OCI-LY1 (cell line): ENCODE data around the gene MACROD2.
A peak's percentile ranks its signal among the peaks of the same experiment; 100 is the strongest.

Experiments
- H2AFZ ChIP-seq: fragments of 200-600 bp; sonication (generic), shearing (Covaris generic); 2 replicates; pipeline ENCODE4 v1.6.0; 2014; ENCODE audit warnings: antibody characterized with exemption, mild to moderate bottlenecking, low read length
- H3F3A ChIP-seq: fragments of 200-600 bp; sonication (generic), shearing (Covaris generic); 2 replicates; pipeline ENCODE4 v1.6.0; 2014; ENCODE audit warnings: mild to moderate bottlenecking, antibody characterized with exemption, low read length, moderate library complexity; ENCODE audit not compliant: insufficient read depth
- H3K27ac ChIP-seq: fragments of 200-600 bp; sonication (generic); 2 replicates; pipeline ENCODE4 v1.5.1; 2014; ENCODE audit warnings: low read length, mixed run types, mild to moderate bottlenecking, low read depth; ENCODE audit not compliant: poor library complexity, severe bottlenecking
- H3K27me3 ChIP-seq: fragments of 200-600 bp; sonication (generic); 2 replicates; pipeline ENCODE4 v1.6.0; 2014; ENCODE audit warnings: antibody characterized with exemption, mild to moderate bottlenecking, low read length, moderate library complexity; ENCODE audit not compliant: insufficient read depth
- H3K36me3 ChIP-seq: fragments of 200-600 bp; sonication (generic); 2 replicates; pipeline ENCODE4 v1.6.1; 2014; ENCODE audit warnings: mild to moderate bottlenecking, antibody characterized with exemption, low read length, moderate library complexity, mixed read lengths; ENCODE audit not compliant: insufficient read depth
- H3K4me1 ChIP-seq: fragments of 200-600 bp; sonication (generic); 2 replicates; pipeline ENCODE4 v1.5.1; 2014; ENCODE audit warnings: mild to moderate bottlenecking, low read length, moderate library complexity; ENCODE audit not compliant: insufficient read depth, severe bottlenecking
- H3K4me2 ChIP-seq: fragments of 200-600 bp; sonication (generic), shearing (Covaris generic); 2 replicates; pipeline ENCODE4 v1.6.1; 2014; ENCODE audit warnings: low read length
- H3K4me3 ChIP-seq: fragments of 200-600 bp; sonication (generic); 2 replicates; pipeline ENCODE4 v1.5.1; 2014; ENCODE audit warnings: low read length, low read depth, mild to moderate bottlenecking, mixed read lengths; ENCODE audit not compliant: poor library complexity, severe bottlenecking
- H3K79me2 ChIP-seq: fragments of 200-600 bp; shearing (Covaris generic); 2 replicates; pipeline ENCODE4 v1.6.1; 2016; ENCODE audit warnings: mixed run types, low read length, mixed read lengths; ENCODE audit not compliant: insufficient read depth
- H3K9ac ChIP-seq: fragments of 200-600 bp; sonication (generic), shearing (Covaris generic); 2 replicates; pipeline ENCODE4 v1.6.1; 2014; ENCODE audit warnings: mild to moderate bottlenecking, low read length, mixed read lengths
- H3K9me2 ChIP-seq: fragments of 200-600 bp; sonication (generic), shearing (Covaris generic); 2 replicates; pipeline ENCODE4 v1.6.1; 2014; ENCODE audit warnings: low read depth, mild to moderate bottlenecking, low read length, mixed read lengths
- H3K9me3 ChIP-seq: fragments of 200-600 bp; shearing (Covaris generic); 2 replicates; pipeline ENCODE4 v1.6.1; 2014; ENCODE audit warnings: low read length, mixed read lengths
- H4K20me1 ChIP-seq: fragments of 200-600 bp; sonication (generic), shearing (Covaris generic); 2 replicates; pipeline ENCODE4 v1.6.0; 2016; ENCODE audit warnings: mild to moderate bottlenecking, low read length; ENCODE audit not compliant: insufficient read depth
- CTCF ChIP-seq: fragments of 200-600 bp; sonication (generic), shearing (Covaris generic); IDR thresholded peaks from 2 replicates; pipeline ENCODE4 v1.5.1; 2017; ENCODE audit warnings: mild to moderate bottlenecking, antibody characterized with exemption, low read length, moderate library complexity, mixed read lengths
- EZH2 ChIP-seq: fragments of 200-600 bp; sonication (generic), shearing (Covaris generic); IDR thresholded peaks from 2 replicates; pipeline ENCODE4 v1.8.0; 2017; ENCODE audit warnings: borderline replicate concordance, mixed run types, mild to moderate bottlenecking, antibody characterized with exemption, low read length, moderate library complexity, mixed read lengths

MACROD2 gene

GRCh38 chr20:13995086-13995665 is at the start of gene MACROD2:
Gene MACROD2 (plus strand): TSS chr20:13995516.
- H3K27me3 ChIP-seq: no peaks in the 10 kb centered on the region
- H3K4me2 ChIP-seq: no peak within 1 kb of the TSS
- H3K9me2 ChIP-seq: no peaks in the 10 kb centered on the region
- H2AFZ ChIP-seq: no peak within 1 kb of the TSS
- H3K27ac ChIP-seq: no peak within 1 kb of the TSS
- H3K9me3 ChIP-seq: peaks cover 8% of the 10 kb centered on the region; the same call in 1 of the 2 replicates
- no peaks in the 10 kb centered on the region for H3K79me2 ChIP-seq
- no peaks in the 10 kb centered on the region for H3K36me3 ChIP-seq
- H3K4me3 ChIP-seq: no peak within 1 kb of the TSS
- H4K20me1 ChIP-seq: no peaks in the 10 kb centered on the region
- TF ChIP-seq EZH2 (no peak), CTCF (no peak)
- no peaks in the 10 kb centered on the region for H3K4me1 ChIP-seq
- no peak within 1 kb of the TSS for H3K9ac ChIP-seq
- H3F3A ChIP-seq: no peaks in the 10 kb centered on the region

GRCh38 chr20:13947719-13948118 is 47.6 kb upstream of the MACROD2 start:
- no peak overlapping the region for H2AFZ ChIP-seq
- no peaks in the 10 kb centered on the region for H3K27me3 ChIP-seq
- no peak overlapping the region for H3K4me2 ChIP-seq
- H3K79me2 ChIP-seq: no peaks in the 10 kb centered on the region
- TF ChIP-seq CTCF (no peak), EZH2 (no peak)
- H3K9me2 ChIP-seq: no peaks in the 10 kb centered on the region
- no peaks in the 10 kb centered on the region for H3F3A ChIP-seq
- no peak overlapping the region for H3K9ac ChIP-seq
- H4K20me1 ChIP-seq: no peaks in the 10 kb centered on the region
- no peak overlapping the region for H3K27ac ChIP-seq
- no peaks in the 10 kb centered on the region for H3K9me3 ChIP-seq
- no peak overlapping the region for H3K4me3 ChIP-seq
- H3K36me3 ChIP-seq: no peaks in the 10 kb centered on the region
- no peaks in the 10 kb centered on the region for H3K4me1 ChIP-seq

GRCh38 chr20:13953227-13953626 is 42.1 kb upstream of the MACROD2 start:
- TF ChIP-seq EZH2 (no peak), CTCF (peak; percentile 48)

More at GRCh38 chr20:13953227-13953626, 42.1 kb upstream of the MACROD2 start:
- Histone ChIP-seq H3K36me3 (no peaks in the 10 kb centered on the region), H3K27ac (no peak overlapping the region), H3K9me3 (no peaks in the 10 kb centered on the region), H3K79me2 (no peaks in the 10 kb centered on the region), H3K9ac (no peak overlapping the region), H2AFZ (no peak overlapping the region), H3K27me3 (no peaks in the 10 kb centered on the region), H3K9me2 (no peaks in the 10 kb centered on the region), H3K4me2 (no peak overlapping the region), H3K4me3 (no peak overlapping the region), H4K20me1 (no peaks in the 10 kb centered on the region), H3F3A (no peaks in the 10 kb centered on the region), H3K4me1 (no peaks in the 10 kb centered on the region)
